AG09319 (cell line): ENCODE results near the gene ZNF235.
"Not testable (repeated sequence)": the region's sequence is repeated elsewhere in the genome, so short reads cannot be mapped to it uniquely, and the experiment has no call there.

Experiments
- DNase-seq: peaks from one replicate; pipeline ENCODE4 v3.0.0-alpha.2; 2010; ENCODE audit warnings: low read depth; ENCODE audit errors: extremely low read depth
- CTCF ChIP-seq: IDR thresholded peaks from 2 replicates; pipeline ENCODE4 v1.5.1; 2011; ENCODE audit warnings: low read depth, mild to moderate bottlenecking, inconsistent platforms, low read length, moderate library complexity

The ZNF235 gene

GRCh38 chr19:44258136-44258535 is 46.7 kb downstream of the ZNF235 start:
- no peak for DNase-seq
- no peak for TF ChIP-seq CTCF

DNA sequence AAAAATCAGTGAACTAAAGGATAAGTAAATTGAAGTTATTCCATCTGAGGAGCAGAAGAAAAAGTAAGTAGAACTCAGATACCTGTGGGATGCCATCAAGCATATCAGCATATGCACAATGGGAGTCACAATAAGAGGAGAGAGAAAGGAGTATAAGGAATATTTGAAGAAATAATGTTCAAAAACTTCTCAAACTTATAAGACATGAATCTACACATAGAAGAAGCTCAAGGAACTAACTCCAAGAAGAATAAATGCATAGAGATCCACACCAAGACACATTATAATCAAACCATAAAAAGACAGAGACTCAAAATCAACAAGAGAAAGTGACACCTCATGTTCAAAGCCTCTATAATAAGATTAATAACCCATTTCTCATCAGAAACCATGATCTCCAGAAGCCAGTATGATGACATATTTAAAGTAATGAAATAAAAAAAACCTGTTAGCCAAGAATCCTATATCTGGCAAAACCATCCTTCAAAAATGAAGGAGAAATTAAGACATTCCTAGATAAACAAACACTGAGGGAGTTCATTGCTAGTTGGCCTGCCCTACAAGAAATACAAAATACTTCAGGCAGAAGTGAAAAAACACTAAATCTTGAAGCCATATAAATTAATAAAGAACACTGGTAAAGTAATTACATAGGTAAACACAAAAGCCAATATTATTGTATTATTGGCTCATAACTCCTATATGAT is 49.0 kb downstream of the ZNF235 start:
- no peak for DNase-seq
- no peak for TF ChIP-seq CTCF

- no peak for TF ChIP-seq CTCF
- no peak for DNase-seq
Observed at GRCh38 chr19:44254496-44254895, 50.3 kb downstream of the ZNF235 start.

DNA sequence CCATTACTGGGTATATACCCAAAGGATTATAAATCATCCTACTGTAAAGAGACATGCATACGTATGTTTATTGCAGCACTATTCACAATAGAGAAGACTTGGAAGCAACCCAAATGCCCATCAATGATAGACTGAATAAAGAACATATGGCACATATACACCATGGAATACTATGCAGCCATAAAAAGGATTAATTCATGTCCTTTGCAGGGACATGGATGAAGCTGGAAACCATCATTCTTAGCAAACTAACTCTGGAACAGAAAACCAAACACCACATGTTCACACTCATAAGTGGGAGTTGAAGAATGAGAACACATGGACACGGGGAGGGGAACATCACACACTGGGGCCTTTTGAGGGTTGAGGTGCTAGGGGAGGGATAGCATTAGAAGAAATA is 51.4 kb downstream of the ZNF235 start:
- not testable (repeated sequence) for DNase-seq

- not testable (repeated sequence) for DNase-seq
Observed at GRCh38 chr19:44252332-44252731, 52.5 kb downstream of the ZNF235 start.

DNA sequence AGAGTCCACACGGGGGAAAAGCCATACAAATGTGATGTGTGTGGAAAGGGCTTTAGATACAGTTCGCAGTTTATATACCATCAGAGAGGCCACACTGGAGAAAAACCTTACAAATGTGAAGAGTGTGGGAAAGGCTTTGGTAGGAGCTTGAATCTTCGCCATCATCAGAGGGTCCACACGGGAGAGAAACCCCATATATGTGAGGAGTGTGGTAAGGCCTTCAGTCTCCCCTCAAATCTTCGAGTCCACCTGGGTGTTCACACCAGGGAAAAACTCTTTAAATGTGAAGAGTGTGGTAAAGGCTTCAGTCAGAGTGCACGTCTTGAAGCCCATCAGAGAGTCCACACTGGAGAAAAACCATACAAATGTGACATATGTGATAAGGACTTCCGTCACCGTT is 68.4 kb downstream of the ZNF235 start:
- no peak for TF ChIP-seq CTCF
- DNase-seq = no peak
